Kidney epithelial cell (primary cell): ENCODE measurements around the gene CCDC85C. TPM values are rescaled to one million over a fixed set of nuclear protein-coding genes. Genes with fewer than 3 reads are reported as not detected.

Source experiments
- DNase-seq: peaks from one replicate; pipeline ENCODE4 v3.0.0-alpha.2; 2010; ENCODE audit warnings: low read depth
- H3K27me3 ChIP-seq: 2 replicates; pipeline ENCODE4 v1.6.0; 2011; ENCODE audit warnings: low read length; ENCODE audit not compliant: control insufficient read depth, insufficient read depth
- H3K36me3 ChIP-seq: 2 replicates; pipeline ENCODE4 v1.5.1; 2011; ENCODE audit warnings: low read length; ENCODE audit not compliant: control insufficient read depth, insufficient read depth
- H3K4me3 ChIP-seq: 2 replicates; pipeline ENCODE4 v1.5.1; 2011; ENCODE audit warnings: low read depth, mild to moderate bottlenecking, control low read depth, low read length
- CTCF ChIP-seq: IDR thresholded peaks from 2 replicates; pipeline ENCODE4 v1.5.1; 2011; ENCODE audit warnings: mild to moderate bottlenecking, moderate library complexity, low read length, control low read depth, inconsistent platforms; ENCODE audit not compliant: insufficient read depth, poor library complexity, severe bottlenecking
- total RNA-seq: library from RNA; depleted of rRNA; stranded (reverse); fragments of >200 nt; gene quantifications from 2 replicates; pipeline ENCODE4 v1.2.3, GENCODE V29; 2015

Gene CCDC85C
- total RNA-seq, 1 donor from 2014 or later = 32.4 TPM

GRCh38 chr14:99627510-99628381 is 23.7 kb upstream of the CCDC85C start:
- Histone ChIP-seq H3K36me3 (no peaks in the 10 kb centered on the region), H3K27me3 (no peaks in the 10 kb centered on the region), H3K4me3 (no peak overlapping the region)
- DNase-seq = no peak
- no peak for TF ChIP-seq CTCF

GRCh38 chr14:99627100-99627499 is 23.1 kb upstream of the CCDC85C start:
- no peaks in the 10 kb centered on the region for H3K36me3 ChIP-seq
- DNase-seq = no peak
- TF ChIP-seq CTCF = no peak
- H3K27me3 ChIP-seq = no peaks in the 10 kb centered on the region
- H3K4me3 ChIP-seq = no peak overlapping the region

- TF ChIP-seq CTCF = no peak
Measured at GRCh38 chr14:99626041-99626648, 22.1 kb upstream of the CCDC85C start.

GRCh38 chr14:99625476-99625875 is 21.5 kb upstream of the CCDC85C start:
- DNase-seq = no peak
- Histone ChIP-seq H3K4me3 (no peak overlapping the region), H3K27me3 (no peaks in the 10 kb centered on the region), H3K36me3 (no peaks in the 10 kb centered on the region)
- TF ChIP-seq CTCF = no peak

More at GRCh38 chr14:99626041-99626648, 22.1 kb upstream of the CCDC85C start:
- Histone ChIP-seq H3K36me3 (no peaks in the 10 kb centered on the region), H3K4me3 (no peak overlapping the region), H3K27me3 (no peaks in the 10 kb centered on the region)
- no peak for DNase-seq

- no peak for TF ChIP-seq CTCF
- Histone ChIP-seq H3K27me3 (no peaks in the 10 kb centered on the region), H3K4me3 (no peak overlapping the region), H3K36me3 (no peaks in the 10 kb centered on the region)
- DNase-seq = no peak
Measured at GRCh38 chr14:99624971-99625370, 21.0 kb upstream of the CCDC85C start.
